SH-SY5Y (cell line): ENCODE results near the gene CEMP1.

Source experiments
- GATA2 ChIP-seq: IDR thresholded peaks from 2 replicates; pipeline ENCODE4 v1.6.1; 2011; ENCODE audit warnings: mild to moderate bottlenecking, low read depth, low read length
- GATA3 ChIP-seq: IDR thresholded peaks from 2 replicates; pipeline ENCODE4 v1.6.1; 2011; ENCODE audit warnings: low read depth, mild to moderate bottlenecking, low read length, moderate library complexity

Gene CEMP1

GRCh38 chr16:2513405-2514332, 17.5 kb downstream of the CEMP1 start, which contains the start of gene ATP6V0C:
TSS of gene ATP6V0C (plus strand) at chr16:2513952. CDS start at chr16:2514104, 152 bp downstream.
- no peak for TF ChIP-seq GATA3
- TF ChIP-seq GATA2: no peak

GRCh38 chr16:2512735-2513404, 18.3 kb downstream of the CEMP1 start:
- TF ChIP-seq GATA2 (no peak), GATA3 (no peak)

DNA sequence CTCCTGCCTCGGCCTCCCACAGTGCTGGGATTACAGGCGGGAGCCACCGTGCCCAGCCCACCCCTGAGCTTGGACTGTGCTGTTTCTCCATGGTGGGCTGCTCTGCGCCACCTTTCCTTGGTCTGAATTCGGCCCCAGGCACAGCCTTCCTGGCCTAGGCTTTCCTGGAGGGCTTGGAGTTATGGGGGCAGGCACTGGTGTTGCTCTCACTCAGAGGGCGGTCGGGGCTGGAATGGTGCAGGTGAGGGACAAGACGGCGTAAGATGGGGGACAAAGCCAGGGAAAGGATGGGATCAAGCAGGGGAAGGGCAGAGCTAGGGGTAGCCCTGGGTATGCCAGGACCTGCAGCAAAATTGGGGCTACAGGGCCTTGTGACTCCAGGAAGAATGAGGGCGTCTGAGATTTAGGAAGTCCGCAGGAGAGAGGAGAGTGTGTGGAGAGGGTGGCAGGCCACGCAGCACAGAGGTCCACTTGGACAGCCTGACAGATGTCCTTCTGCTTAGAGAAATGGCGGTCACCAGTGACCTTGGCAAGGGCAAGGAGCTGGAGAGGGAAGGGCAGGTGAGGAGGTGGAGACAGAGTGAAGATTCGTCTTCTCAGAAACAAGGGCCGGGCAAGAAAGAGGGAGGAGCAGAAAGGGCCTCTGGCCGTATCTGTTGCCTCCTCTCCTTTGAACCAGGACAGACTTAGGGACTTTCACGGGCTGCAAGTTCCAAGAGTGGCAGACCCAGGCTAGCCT, 19.0 kb downstream of the CEMP1 start:
- no peak for TF ChIP-seq GATA3
- no peak for TF ChIP-seq GATA2

DNA sequence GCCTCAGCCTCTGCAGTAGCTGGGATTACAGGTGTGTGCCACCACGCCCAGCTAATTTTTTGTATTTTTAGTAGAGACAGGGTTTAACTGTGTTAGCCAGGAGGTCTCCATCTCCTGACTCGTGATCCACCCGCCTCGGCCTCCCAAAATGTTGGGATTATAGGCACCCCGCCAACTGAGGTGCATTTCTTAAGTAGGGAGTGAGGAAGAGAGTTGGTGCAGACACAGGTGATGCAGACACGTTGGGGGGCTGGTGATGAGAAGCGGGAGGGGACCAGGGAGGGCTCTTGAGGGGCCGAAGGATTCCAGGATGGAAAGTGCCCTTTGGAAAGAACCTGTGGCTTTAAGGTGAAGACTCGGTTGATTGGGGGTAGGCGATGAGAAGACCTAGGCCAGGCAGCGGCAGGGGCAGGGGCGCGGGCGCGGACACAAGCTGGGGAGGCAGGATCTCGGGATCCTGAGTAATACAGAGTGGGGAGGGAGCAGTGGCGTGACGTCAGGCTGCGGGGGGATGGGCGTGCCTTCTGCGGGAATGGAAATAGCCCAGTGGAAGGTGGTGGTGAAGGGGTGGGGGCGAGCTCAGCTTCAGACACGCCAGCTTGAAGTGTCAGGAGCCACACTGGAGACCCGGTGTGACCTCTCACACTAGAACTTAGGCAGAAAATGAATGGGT, 19.9 kb downstream of the CEMP1 start:
- TF ChIP-seq GATA2 (no peak), GATA3 (no peak)

GRCh38 chr16:2508722-2509400, 22.3 kb downstream of the CEMP1 start:
- TF ChIP-seq GATA3: no peak
- TF ChIP-seq GATA2: no peak

DNA sequence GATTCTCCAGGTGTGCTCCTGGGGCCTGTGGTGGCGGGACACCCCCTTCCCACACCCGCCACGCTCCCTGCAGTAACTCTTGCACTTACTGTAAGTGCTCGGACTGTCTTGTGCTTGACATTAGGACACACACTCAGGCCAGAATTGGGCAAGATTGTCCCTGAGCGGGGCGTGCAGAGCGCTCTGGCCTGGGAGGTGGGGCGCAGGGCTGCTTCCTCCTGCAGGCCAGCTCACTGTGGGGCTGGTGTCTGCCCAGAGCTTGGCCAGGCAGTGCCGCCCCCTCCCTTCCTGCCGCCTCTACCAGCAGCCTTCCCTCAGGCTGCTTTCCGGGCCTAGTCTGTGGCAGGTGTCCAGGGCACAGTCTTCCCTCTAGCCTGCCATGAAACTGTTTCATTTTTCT, 23.5 kb downstream of the CEMP1 start:
- TF ChIP-seq GATA2: no peak
- no peak for TF ChIP-seq GATA3

DNA sequence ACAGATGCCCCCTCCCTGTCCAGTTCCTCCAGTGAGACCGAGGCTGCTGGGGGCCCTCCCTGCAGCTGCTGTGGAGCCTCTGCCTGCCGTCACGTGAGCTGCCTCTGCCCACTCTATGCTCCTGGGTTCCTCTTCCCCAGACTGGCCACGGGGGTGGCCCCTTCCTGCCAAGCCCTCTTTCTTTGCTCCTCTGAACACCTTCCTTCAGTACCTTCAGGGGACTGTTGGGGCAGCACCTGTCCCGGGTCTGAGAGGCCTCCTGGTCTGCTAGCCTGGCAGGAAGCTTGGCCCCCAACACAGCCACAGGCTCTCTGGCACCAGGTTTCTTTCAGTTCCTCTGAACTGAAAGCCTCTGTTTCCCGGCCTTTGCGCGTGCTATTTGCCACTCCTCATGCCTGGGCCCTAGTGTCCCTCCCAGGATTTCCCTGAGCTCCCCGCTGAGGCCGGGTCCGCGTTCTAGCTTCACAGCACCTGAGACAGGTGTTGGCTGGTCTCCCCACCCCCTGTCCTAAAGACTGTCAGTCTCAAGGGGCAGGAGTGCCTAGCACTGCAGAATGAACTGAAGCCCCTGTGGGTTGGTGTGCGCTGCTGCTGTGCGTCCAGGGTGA, 24.1 kb downstream of the CEMP1 start:
- TF ChIP-seq GATA3 (no peak), GATA2 (no peak)

- no peak for TF ChIP-seq GATA2
- TF ChIP-seq GATA3: no peak
Observed at GRCh38 chr16:2505695-2506094, 25.5 kb downstream of the CEMP1 start.

GRCh38 chr16:2501946-2502895, 29.0 kb downstream of the CEMP1 start:
- TF ChIP-seq GATA3: no peak
- TF ChIP-seq GATA2: no peak

DNA sequence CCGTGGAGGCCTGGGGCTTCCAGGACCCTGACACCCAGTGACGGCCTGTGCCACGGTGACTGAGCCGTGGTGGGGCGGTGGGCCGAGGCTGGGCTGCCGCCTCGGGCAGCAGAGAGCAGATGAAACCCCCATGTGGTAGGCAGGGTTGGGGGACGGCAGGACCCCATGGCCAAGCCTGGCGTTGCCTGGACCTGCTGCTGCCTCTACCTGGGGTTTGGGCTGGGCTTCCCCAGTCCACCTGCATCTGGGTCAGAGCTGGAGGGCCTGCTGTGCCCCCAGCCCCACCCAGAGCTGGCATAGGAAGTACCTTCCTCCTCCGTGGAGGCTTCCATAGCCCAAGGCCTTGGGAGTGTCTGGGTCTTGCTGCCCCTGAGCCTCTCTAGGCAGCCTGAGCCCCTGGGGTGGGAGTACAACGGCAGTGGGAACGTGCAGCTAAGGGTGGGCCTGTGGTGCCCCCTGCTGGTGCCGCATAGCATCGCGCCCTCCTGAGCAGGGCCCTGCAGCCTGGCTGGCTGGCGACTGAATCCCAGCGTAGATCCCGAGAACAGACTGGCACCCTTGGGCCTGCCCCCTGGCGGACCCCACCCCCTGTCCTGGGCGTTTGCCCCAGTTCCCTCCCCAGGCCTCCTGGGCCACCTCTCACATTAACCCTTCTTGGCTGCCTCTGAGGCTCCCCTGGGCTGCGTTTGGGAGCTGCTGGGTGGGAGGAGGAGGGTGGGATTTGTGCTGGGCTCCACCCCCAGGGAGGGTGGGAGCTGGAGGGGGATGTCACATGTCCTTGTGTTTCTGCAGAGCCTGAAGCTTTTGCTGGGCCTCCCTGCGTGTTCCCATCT, 30.1 kb downstream of the CEMP1 start:
- TF ChIP-seq GATA3 (no peak), GATA2 (no peak)

- TF ChIP-seq GATA3 (no peak), GATA2 (no peak)
Observed at GRCh38 chr16:2500430-2500917, 30.7 kb downstream of the CEMP1 start.
